ENCODE data around the gene PDXP.

GRCh38 chr22:37633625-37634416 is 24.7 kb upstream of the PDXP start:
- TF ChIP-seq ZBTB7A (IDR thresholded peaks at IDR 0.05; ENCODE audit: low read depth) (peak; percentile 98), TAF1 (IDR thresholded peaks at IDR 0.05; ENCODE audit: low read depth) (peak; percentile 23; the same call in 1 of the 2 replicates), EGR1 (IDR thresholded peaks at IDR 0.05) (0 out of 2 replicates have a peak, but pooled peaks have one; percentile 12), REST (IDR thresholded peaks at IDR 0.05; ENCODE audit: low read depth) (no peak), MAX (IDR thresholded peaks at IDR 0.05) (0 out of 2 replicates have a peak, but pooled peaks have one; percentile 34)
